ENCODE results near the gene NCK1. TPM values are rescaled to one million over a fixed set of nuclear protein-coding genes. Genes with fewer than 3 reads are reported as not detected.
A peak's percentile ranks its signal among the peaks of the same experiment; 100 is the strongest.
"Not testable (repeated sequence)": the region's sequence is repeated elsewhere in the genome, so short reads cannot be mapped to it uniquely, and the experiment has no call there.

Gene NCK1
- total RNA-seq, 2 experiments from 2014 or later = 39.2 to 48.5 TPM

- H3K36me3 Mint-ChIP-seq (ENCODE audit: low read depth) = peaks cover 16% of the 10 kb centered on the region
- DNase-seq = no peak
- CTCF ChIA-PET = interaction anchor here (0.8 to 2.4 kb wide), 6 partner anchors 10 to 87 kb away, joined by 3 to 9 read pairs (median 6); partner anchors contain the start of genes NCK1 and STAG1
- peak overlapping the region; percentile 58 for H3K27ac Mint-ChIP-seq
- no peaks in the 10 kb centered on the region for H3K9me3 Mint-ChIP-seq
- POLR2A ChIA-PET = interaction anchor here (0.6 kb wide), 1 partner anchor 586 kb away, joined by 3 read pairs; no protein-coding TSS in a partner anchor
- peaks cover 24% of the 10 kb centered on the region for H3K4me1 Mint-ChIP-seq
- no peak overlapping the region for H3K4me3 Mint-ChIP-seq
- H3K27me3 Mint-ChIP-seq = no peaks in the 10 kb centered on the region
Observed at GRCh38 chr3:136838641-136839555, 23.1 kb upstream of the NCK1 start.

GRCh38 chr3:136839556-136839931 is 22.5 kb upstream of the NCK1 start:
- CTCF ChIA-PET = interaction anchor here (0.8 to 2.4 kb wide), 6 partner anchors 10 to 87 kb away, joined by 3 to 9 read pairs (median 5); partner anchors contain the start of genes NCK1 and STAG1
- Mint-ChIP-seq H3K27me3 (no peaks in the 10 kb centered on the region), H3K4me3 (no peak overlapping the region), H3K36me3 (ENCODE audit: low read depth) (peaks cover 16% of the 10 kb centered on the region), H3K4me1 (peaks cover 24% of the 10 kb centered on the region), H3K9me3 (no peaks in the 10 kb centered on the region), H3K27ac (peak overlapping the region; percentile 54)
- POLR2A ChIA-PET = interaction anchor here (0.6 kb wide), 2 partner anchors 12 to 587 kb away, joined by 3 to 6 read pairs; no protein-coding TSS in a partner anchor
- DNase-seq = no peak

GRCh38 chr3:136840252-136840651 is 21.8 kb upstream of the NCK1 start:
- H3K4me3 Mint-ChIP-seq = no peak overlapping the region
- ChIA-PET CTCF (interaction anchor here (0.7 to 2.4 kb wide), 7 partner anchors 9 to 1979 kb away, joined by 3 to 9 read pairs (median 5); partner anchors contain the start of genes NCK1 and STAG1), POLR2A (interaction anchor here (0.6 kb wide), 1 partner anchor 11 kb away, joined by 6 read pairs; no protein-coding TSS in a partner anchor)
- no peaks in the 10 kb centered on the region for H3K27me3 Mint-ChIP-seq
- no peak overlapping the region for H3K27ac Mint-ChIP-seq
- DNase-seq = no peak
- peaks cover 24% of the 10 kb centered on the region for H3K4me1 Mint-ChIP-seq
- H3K9me3 Mint-ChIP-seq = no peaks in the 10 kb centered on the region
- H3K36me3 Mint-ChIP-seq (ENCODE audit: low read depth) = peaks cover 19% of the 10 kb centered on the region

- POLR2A ChIA-PET = no interaction called here
- Mint-ChIP-seq H3K27ac (no peak overlapping the region), H3K36me3 (ENCODE audit: low read depth) (peaks cover 24% of the 10 kb centered on the region), H3K27me3 (no peaks in the 10 kb centered on the region), H3K4me3 (no peak overlapping the region), H3K4me1 (peaks cover 24% of the 10 kb centered on the region), H3K9me3 (no peaks in the 10 kb centered on the region)
- DNase-seq = no peak
- CTCF ChIA-PET = interaction anchor here (0.6 to 2.4 kb wide), 5 partner anchors 11 to 90 kb away, joined by 3 to 9 read pairs (median 4); partner anchors contain the start of genes NCK1 and STAG1
Observed at GRCh38 chr3:136842294-136842693, 19.7 kb upstream of the NCK1 start.

- POLR2A ChIA-PET = no interaction called here
- Mint-ChIP-seq H3K4me3 (no peak overlapping the region), H3K4me1 (peaks cover 8% of the 10 kb centered on the region)
Observed at GRCh38 chr3:136844724-136845123, 17.3 kb upstream of the NCK1 start.

GRCh38 chr3:136852180-136852579 is 9.8 kb upstream of the NCK1 start:
- no peak for DNase-seq
- Mint-ChIP-seq H3K4me1 (peaks cover 10% of the 10 kb centered on the region), H3K4me3 (no peak overlapping the region), H3K27ac (no peak overlapping the region), H3K9me3 (peaks cover 4% of the 10 kb centered on the region), H3K27me3 (no peaks in the 10 kb centered on the region), H3K36me3 (ENCODE audit: low read depth) (peaks cover 23% of the 10 kb centered on the region)
- POLR2A ChIA-PET = interaction anchor here (0.6 kb wide), 1 partner anchor 187 kb away, joined by 4 read pairs; no protein-coding TSS in a partner anchor
- CTCF ChIA-PET = no interaction called here

More at GRCh38 chr3:136844724-136845123, 17.3 kb upstream of the NCK1 start:
- Mint-ChIP-seq H3K27me3 (no peaks in the 10 kb centered on the region), H3K36me3 (ENCODE audit: low read depth) (peaks cover 18% of the 10 kb centered on the region), H3K9me3 (no peaks in the 10 kb centered on the region), H3K27ac (no peak overlapping the region)
- no peak for DNase-seq
- CTCF ChIA-PET = interaction anchor here (0.6 to 2.4 kb wide), 4 partner anchors 92 to 733 kb away, joined by 3 to 9 read pairs (median 4); partner anchors contain the start of gene STAG1

- Mint-ChIP-seq H3K4me3 (no peak overlapping the region), H3K36me3 (ENCODE audit: low read depth) (peaks cover 37% of the 10 kb centered on the region), H3K4me1 (peaks cover 40% of the 10 kb centered on the region), H3K27ac (no peak overlapping the region), H3K9me3 (peaks cover 5% of the 10 kb centered on the region), H3K27me3 (no peaks in the 10 kb centered on the region)
- ChIA-PET POLR2A (no interaction called here), CTCF (interaction anchor here (0.7 to 1.3 kb wide), 2 partner anchors 17 to 33 kb away, joined by 3 read pairs; no protein-coding TSS in a partner anchor)
- DNase-seq = no peak
Observed at GRCh38 chr3:136856665-136857064, 5.3 kb upstream of the NCK1 start.

- H3K4me3 Mint-ChIP-seq = no peak overlapping the region
- no peaks in the 10 kb centered on the region for H3K27me3 Mint-ChIP-seq
- no peak for DNase-seq
- H3K36me3 Mint-ChIP-seq (ENCODE audit: low read depth) = peaks cover 40% of the 10 kb centered on the region
- peaks cover 5% of the 10 kb centered on the region for H3K9me3 Mint-ChIP-seq
- ChIA-PET POLR2A (no interaction called here), CTCF (interaction anchor here (0.9 to 2.6 kb wide), 4 partner anchors 18 to 106 kb away, joined by 3 to 11 read pairs (median 6); partner anchors contain the start of gene STAG1)
- peaks cover 43% of the 10 kb centered on the region for H3K4me1 Mint-ChIP-seq
- H3K27ac Mint-ChIP-seq = no peak overlapping the region
Observed at GRCh38 chr3:136858381-136858780, 3.6 kb upstream of the NCK1 start.

GRCh38 chr3:136860541-136860940 is 1.5 kb upstream of the NCK1 start:
- H3K9me3 Mint-ChIP-seq = peaks cover 5% of the 10 kb centered on the region
- peaks cover 49% of the 10 kb centered on the region for H3K4me1 Mint-ChIP-seq
- peaks cover 33% of the 10 kb centered on the region for H3K36me3 Mint-ChIP-seq (ENCODE audit: low read depth)

GRCh38 chr3:136862617-136863322 is 762 bp downstream of the NCK1 start:
- H3K27ac Mint-ChIP-seq = peak overlapping the region; percentile 99
- H3K36me3 Mint-ChIP-seq (ENCODE audit: low read depth) = peaks cover 39% of the 10 kb centered on the region
- POLR2A ChIA-PET = interaction anchor here (1.0 to 1.3 kb wide), 2 partner anchors 110 to 151 kb away, joined by 4 to 8 read pairs; partner anchors contain the start of gene STAG1
- peaks cover 52% of the 10 kb centered on the region for H3K4me1 Mint-ChIP-seq
- CTCF ChIA-PET = interaction anchor here (1.2 to 3.1 kb wide), 6 partner anchors 11 to 152 kb away, joined by 3 to 11 read pairs (median 4); partner anchors contain the start of gene STAG1
- peak overlapping the region; percentile 98 for H3K4me3 Mint-ChIP-seq
- no peaks in the 10 kb centered on the region for H3K27me3 Mint-ChIP-seq
- no peaks in the 10 kb centered on the region for H3K9me3 Mint-ChIP-seq
- peak; percentile 42 for DNase-seq

More at GRCh38 chr3:136860541-136860940, 1.5 kb upstream of the NCK1 start:
- peak overlapping the region; percentile 99 for H3K27ac Mint-ChIP-seq
- CTCF ChIA-PET = interaction anchor here (1.4 to 2.6 kb wide), 3 partner anchors 10 to 108 kb away, joined by 3 to 11 read pairs (median 4); partner anchors contain the start of gene STAG1
- peak overlapping the region; percentile 98 for H3K4me3 Mint-ChIP-seq
- no peak for DNase-seq
- no peaks in the 10 kb centered on the region for H3K27me3 Mint-ChIP-seq
- POLR2A ChIA-PET = no interaction called here

GRCh38 chr3:136869282-136869681 is 7.3 kb downstream of the NCK1 start:
- no peaks in the 10 kb centered on the region for H3K27me3 Mint-ChIP-seq
- peaks cover 65% of the 10 kb centered on the region for H3K36me3 Mint-ChIP-seq (ENCODE audit: low read depth)
- peaks cover 34% of the 10 kb centered on the region for H3K4me1 Mint-ChIP-seq
- peaks cover 18% of the 10 kb centered on the region for H3K9me3 Mint-ChIP-seq
- CTCF ChIA-PET = no interaction called here
- DNase-seq = no peak
- POLR2A ChIA-PET = no interaction called here
- no peak overlapping the region for H3K4me3 Mint-ChIP-seq
- no peak overlapping the region for H3K27ac Mint-ChIP-seq

GRCh38 chr3:136872258-136872657 is 10.2 kb downstream of the NCK1 start:
- Mint-ChIP-seq H3K9me3 (peaks cover 23% of the 10 kb centered on the region), H3K36me3 (ENCODE audit: low read depth) (peaks cover 65% of the 10 kb centered on the region), H3K4me1 (peaks cover 20% of the 10 kb centered on the region)
- H3K27ac Mint-ChIP-seq, H3K27me3 Mint-ChIP-seq, POLR2A ChIA-PET, H3K4me3 Mint-ChIP-seq, DNase-seq: not testable (repeated sequence)
- CTCF ChIA-PET = interaction anchor here (2.9 kb wide), 1 partner anchor 9 kb away, joined by 10 read pairs; the partner anchor contains the start of gene NCK1

All from activated CD4-positive, alpha-beta T cell treated with anti-CD3 and anti-CD28 coated beads, Interleukin-2, amount 10 ng/mL, durations not matched to agents 7 days and 5 days (primary cell).